HT1080 (cell line): Measurements from ENCODE around the gene TBC1D22B. TPM values are rescaled to one million over a fixed set of nuclear protein-coding genes. Genes with fewer than 3 reads are reported as not detected.
A peak's percentile ranks its signal among the peaks of the same experiment; 100 is the strongest.

Source experiments
- DNase-seq: peaks from one replicate; pipeline ENCODE4 v3.0.0-alpha.2; 2015; ENCODE audit warnings: low read depth
- total RNA-seq: library from RNA; depleted of rRNA; stranded (reverse); fragments of >200 nt; shearing (Covaris generic); gene quantifications from 2 replicates; pipeline ENCODE4 v1.2.3, GENCODE V29; 2014

The TBC1D22B gene
- total RNA-seq, 1 experiment from 2014 or later: 8.3 TPM

DNA sequence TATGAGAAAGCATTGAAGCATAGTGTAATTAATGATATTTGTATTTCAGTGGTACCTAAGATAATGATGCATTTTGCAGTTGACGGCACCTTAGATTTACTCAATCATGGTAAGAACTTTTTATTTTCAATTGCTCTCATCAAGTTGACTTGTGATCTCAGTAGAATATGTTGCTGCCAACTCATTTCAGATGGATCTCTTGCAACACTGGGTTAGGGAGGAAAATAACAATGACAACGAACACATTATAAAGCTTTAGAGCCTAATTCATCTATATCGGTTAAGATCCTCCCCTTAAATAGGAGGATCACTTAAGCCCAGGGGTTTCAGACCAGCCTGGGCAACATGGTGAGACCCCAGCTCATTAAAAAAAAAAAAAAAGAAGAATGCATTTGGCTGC is 18.0 kb upstream of the TBC1D22B start:
- DNase-seq: no peak

GRCh38 chr6:37239950-37240713 is 17.4 kb upstream of the TBC1D22B start:
- peak; percentile 95 for DNase-seq

GRCh38 chr6:37241131-37241530 is 16.4 kb upstream of the TBC1D22B start:
- no peak for DNase-seq

DNA sequence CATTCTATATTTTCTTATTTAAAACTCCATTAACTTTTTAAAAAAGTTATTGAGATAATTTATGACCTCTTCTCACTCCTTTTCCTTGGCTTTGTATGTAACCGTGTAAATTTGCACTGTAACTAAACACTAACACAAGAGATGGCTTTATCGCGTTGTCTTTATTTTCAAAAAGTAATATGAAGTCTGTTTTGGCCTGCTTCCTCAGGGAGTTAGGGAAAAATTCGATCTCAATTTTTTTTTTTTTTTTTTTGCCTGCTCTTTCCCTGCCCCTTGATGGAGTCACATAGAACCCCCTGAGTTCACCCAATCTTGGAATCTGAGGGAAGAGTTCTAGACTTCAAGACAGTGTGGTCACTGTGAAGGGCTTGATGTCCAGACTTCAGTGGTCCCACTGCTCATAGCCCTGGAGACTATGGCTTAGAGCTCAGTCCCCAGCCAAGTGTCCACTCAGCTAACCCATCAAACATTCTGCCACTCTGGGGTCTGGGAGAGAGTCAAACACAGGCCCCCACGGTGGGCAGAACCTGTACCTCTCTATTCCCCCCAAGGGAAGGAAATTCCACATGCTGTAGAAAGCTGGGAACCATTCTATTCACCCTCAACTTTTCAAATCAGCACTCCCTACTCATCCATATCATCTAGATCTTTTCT is 15.7 kb upstream of the TBC1D22B start:
- no peak for DNase-seq

- peak; percentile 97 for DNase-seq
These were observed 15.0 kb upstream of the TBC1D22B start for GRCh38 chr6:37242429-37243052.

- DNase-seq: no peak
These were observed 14.3 kb upstream of the TBC1D22B start for GRCh38 chr6:37243131-37243815.

GRCh38 chr6:37243816-37244370 is 13.7 kb upstream of the TBC1D22B start:
- no peak for DNase-seq

DNA sequence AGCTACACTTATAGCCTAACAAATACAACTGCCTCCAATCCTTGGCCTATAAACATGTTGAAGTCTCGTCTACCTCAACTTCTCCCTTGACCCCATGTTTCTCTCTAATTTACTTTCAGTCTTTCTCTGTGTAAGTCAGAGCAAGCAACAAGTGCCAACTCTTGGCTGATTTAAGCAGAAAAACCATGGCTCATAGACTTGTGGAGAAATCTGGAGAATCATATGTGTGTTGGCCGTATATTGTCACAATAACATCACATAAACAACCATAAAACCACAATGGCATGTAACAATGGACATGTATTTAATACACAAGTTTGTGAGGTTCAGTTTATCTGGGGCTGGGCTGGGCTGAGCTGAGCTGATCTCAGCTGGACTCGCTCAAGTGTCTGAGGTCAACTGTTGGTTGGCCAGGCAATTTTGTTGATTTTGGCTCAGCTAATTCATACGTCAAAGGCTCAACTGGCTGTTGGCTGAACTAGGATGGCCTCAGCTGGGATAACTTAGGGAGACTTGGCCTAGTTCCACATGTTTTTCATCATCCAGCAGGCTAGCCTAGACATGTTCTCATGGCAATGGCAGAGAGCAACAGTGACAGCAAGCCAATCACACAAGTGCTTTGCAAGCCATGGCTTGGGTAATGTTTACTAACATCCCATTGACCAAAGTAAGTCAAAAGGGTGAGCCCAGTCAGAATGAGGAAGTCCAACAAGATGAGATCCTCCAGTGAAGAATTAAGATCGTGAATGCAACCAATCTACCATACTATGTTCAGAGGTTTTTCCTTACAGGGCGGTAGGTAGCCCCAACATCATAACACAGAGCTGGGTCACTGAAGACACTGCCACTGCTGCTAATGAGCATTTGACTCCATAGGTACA is 12.9 kb upstream of the TBC1D22B start:
- DNase-seq: peak; percentile 84

GRCh38 chr6:37251211-37251780 is 6.3 kb upstream of the TBC1D22B start:
- DNase-seq: peak; percentile 67

- DNase-seq: no peak
These were observed 4.0 kb upstream of the TBC1D22B start for GRCh38 chr6:37253486-37254007.

- no peak for DNase-seq
These were observed 2.7 kb upstream of the TBC1D22B start for GRCh38 chr6:37254881-37255280.

DNA sequence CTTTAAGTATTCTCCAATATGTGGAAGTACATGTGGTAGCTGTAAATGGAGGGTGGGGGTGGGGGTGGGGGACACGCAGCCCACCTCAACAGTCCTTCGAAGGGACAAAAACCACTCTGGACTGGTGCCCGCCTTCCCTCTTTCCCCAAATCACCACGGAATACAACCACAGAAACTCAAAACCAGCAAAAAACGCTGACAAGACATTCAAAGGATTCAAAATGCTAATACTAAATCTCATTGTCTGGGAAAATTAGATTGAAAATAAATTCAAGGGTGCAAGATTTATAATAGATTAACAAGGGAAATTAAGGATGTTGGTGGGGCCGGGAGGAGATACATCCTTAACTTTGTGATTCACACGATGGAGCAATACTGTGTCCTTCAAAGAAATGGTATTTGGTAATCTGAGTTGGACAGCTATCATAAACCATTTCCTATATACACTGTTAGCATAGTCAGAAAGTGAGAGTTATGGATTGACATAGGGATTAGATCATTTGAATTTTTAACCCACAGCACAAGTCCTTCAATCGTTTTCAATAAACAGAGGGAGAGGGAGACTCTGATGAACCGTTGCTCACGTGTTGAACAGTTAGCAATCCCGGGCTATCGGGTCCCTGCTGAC is 766 bp upstream of the TBC1D22B start:
- DNase-seq: no peak

GRCh38 chr6:37257320-37257633 is 295 bp upstream of the TBC1D22B start:
- DNase-seq: no peak

- no peak for DNase-seq
These were observed 983 bp downstream of the TBC1D22B start for GRCh38 chr6:37258405-37259105.

- DNase-seq: no peak
These were observed 1.6 kb downstream of the TBC1D22B start for GRCh38 chr6:37259191-37259590.

DNA sequence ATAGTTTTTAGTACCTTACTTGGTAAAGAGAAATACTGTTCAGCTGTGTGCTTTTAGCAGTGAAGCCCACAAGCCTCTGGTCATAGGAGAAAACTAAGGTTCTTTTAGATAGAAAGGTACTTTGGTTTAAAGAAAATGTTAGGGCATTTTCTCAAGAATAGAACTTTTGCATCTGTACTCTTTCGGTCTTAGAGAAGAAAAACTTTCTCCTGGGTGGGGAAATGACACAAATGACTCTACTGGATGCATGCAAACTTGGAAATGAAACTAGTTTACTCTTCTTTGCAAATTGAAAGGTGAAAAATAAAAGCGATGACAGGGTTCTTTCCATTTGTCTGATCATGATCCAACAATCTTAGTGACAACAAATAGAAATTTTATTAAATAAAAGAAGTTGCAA is 2.5 kb downstream of the TBC1D22B start:
- DNase-seq: no peak

DNA sequence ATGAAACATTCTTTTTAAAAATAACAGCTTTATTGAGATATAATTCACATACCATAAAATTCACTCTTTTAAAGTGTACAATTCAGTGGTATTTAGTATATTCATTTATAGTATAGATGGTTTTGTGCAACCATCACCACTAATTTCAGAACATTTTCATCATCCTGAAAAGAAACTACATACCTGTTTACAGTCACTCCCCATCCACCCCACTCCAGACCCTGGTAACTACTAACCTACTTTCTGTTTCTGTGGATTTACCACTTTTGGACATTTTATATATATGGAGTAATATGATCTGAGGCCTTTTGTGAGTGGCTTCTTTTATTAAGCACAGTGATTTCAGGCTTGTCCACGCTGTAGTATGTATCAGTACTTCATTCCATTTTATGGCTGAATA is 2.9 kb downstream of the TBC1D22B start:
- no peak for DNase-seq

DNA sequence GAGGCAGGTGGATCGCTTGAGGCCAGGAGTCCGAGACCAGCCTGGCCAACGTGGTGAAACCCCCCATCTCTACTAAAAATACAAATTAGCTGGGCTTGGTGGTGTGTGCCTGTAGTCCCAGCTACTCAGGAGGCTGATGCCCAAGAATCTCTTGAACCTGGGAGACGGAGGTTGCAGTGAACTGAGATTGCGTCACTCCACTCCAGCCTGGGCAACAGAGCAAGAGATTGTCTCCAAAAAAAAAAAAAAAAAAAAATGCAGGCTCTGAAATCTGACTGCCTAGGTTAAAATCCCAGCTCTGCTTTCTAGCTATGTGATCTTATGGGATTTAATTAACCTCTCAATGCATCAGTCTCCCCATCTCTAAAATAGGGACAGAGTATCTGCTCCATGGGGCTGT is 3.6 kb downstream of the TBC1D22B start:
- DNase-seq: no peak

DNA sequence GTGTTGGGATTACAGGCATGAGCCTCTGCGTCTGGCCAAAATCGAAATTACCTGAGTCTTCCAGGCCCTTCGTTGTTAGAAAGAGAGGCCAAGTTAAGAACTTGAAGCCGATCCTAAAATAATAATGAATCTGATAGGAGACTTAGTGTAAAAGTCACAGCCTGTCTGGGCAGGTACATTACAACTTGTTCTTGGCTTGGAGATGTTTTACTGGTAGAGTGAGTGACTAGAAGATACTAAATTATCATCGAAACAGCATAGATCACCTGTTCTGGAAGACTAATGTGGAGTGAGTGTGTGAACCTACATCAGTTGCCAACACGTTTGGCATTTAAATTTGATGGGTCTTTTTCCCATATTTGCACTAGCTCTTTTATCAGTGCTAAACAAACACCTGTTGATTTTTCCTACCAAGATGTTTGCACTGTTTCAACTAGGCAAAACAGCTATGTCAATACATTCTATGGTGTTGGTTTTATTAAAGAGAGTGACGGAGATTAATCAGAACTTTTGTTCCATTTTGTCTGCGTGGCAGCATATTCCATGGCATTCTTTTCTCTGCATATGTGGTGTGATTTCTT is 5.0 kb downstream of the TBC1D22B start:
- no peak for DNase-seq
